GM18861 (cell line): Measurements from ENCODE around the gene EXOC4.

Source experiments
- ATAC-seq: cut with Tn5 transposase; IDR thresholded peaks from one replicate; pipeline ENCODE4 v1.9.1; 2021; ENCODE audit not compliant: unreplicated experiment

Gene EXOC4

DNA sequence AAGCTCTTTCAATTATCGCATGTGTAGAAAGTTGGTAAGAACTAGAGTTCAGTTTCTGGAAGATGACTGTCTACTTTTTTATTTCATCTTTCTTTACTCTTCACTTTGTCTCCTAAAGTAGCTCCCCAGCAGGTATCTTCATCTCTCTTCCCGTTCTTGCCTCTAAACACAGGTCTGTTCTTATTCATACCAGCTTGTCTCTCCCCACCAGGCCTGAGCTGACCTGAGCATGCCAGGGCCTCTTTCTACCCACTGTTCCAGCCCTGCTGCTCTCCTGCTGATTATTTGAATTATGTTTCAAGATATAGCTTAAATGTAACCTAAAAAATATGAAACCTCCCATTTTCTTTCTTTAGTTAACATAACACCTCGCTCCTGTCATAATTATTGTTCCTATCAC lies 488.2 kb downstream of the EXOC4 start:
- no peak for ATAC-seq

DNA sequence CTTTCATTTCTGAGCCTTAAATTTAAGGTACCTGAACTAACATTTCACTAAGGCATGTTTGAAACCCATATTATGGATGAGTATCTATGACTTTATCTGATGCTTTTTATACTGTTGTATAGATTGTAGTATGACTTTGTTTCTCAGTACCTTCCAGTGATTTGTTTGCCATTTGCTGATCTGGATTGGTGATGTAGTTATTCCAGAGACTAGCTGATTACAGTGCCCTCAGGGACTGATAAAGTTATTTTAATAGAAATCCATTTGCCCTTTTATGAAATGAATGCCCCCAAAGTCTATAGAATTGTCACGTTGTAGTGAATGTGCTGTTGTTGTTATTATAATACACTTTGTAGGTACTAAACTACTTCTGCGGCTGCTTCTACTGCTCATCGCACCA lies 488.8 kb downstream of the EXOC4 start:
- no peak for ATAC-seq

DNA sequence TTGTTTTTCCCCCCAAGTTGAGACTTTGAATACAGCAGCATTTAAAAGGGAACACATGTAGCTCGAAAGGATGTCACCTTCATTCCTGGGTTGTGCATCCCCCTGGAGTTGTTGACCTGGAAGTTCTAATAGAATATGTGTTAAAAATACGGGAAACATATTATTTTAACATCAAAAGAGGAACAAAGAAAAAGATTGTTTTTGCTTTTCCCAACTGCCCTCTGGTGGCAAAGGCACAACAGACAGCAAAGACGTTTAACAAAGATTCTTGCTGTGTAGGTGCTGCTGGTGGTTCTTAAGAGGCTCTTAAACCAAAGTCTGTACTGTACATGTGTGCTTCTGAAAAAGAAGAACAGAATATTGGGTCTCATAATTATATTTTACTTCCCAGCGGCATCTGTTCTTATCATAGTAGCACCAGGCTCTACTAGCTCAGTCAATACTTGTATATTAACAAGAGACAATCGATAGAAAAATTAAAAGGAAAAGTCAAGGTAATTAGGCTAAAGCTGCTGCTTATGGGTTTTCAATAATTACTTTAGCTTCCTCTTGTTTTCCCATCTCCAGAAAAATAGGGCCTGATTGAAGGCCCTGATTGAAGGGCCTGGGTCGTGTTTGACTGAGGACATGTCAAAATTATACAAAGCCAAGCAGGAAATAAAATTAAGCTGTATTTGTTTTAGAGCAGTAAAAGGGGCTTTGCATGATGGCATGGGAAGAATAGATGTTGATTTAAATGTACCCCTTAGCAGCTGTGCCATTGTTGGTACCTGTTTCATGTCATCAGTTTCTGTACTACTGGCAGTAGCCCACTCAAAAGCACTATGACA lies 490.0 kb downstream of the EXOC4 start:
- no peak for ATAC-seq

GRCh38 chr7:133744451-133744850 lies 491.6 kb downstream of the EXOC4 start:
- ATAC-seq, result no peak

- ATAC-seq, result no peak
Observed at GRCh38 chr7:133746305-133746704, 493.4 kb downstream of the EXOC4 start.

DNA sequence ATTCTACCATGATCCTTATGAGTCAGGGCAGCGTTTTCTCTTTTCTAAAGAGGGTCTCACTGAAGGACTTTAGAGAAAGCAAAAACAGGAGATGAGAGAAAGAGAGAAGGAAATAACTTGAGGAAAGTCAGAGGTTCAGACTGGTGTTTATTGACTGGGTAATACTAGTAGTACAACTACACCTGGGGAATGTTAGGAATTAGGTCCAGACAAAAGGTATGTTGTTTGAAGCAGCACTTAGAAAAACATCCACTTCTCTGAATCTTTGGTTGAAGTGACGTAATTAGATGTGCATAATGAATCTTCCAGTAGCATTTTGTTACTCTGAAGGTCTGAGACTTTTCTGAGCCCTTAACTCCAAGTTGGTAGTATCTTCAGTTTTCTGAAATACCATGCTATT lies 494.0 kb downstream of the EXOC4 start:
- no peak for ATAC-seq

DNA sequence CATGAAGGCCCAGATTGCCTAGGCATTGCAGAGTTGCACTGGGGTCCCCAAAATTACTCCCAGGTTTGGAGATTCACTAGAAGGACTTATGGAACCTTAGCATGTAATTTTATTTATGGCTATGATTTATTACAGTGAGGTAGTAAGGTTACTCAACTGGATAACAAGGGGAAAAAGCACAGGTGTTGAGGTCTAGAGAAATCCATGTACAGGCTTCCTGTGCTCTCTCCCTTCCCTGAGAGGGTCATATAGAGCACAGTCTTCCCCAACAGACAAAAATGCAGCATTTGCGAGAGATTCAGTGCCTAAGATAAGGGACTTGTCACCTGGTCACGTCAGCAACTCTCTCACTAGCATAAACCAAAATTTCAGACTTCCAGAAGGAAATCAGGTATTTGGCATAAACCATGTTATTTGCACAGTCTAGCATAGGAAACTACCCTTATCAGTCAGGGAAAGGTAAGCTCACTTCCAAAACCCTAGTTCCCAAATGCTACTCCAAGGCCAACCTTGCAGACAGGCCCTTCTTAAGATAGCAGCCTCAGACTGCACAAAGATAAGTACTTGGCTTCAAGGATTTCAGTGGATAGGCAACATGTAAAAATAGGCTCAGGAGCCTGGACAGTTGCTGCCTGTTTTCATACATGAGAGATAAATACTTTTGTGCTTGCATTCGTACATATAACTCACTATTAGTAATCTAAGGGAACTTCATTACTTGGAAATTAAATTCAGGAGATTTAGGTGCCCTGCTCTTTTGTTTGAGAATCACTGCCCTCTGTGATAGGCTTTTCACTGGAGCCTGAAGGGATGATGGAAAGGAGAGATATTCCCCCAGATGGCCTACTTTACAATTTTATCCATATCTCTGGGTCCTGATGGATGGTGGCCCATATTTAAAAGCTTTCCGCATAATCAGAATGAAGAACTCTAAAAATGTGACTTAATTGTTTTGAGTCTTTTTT lies 495.8 kb downstream of the EXOC4 start:
- no peak for ATAC-seq

GRCh38 chr7:133750287-133750686 lies 497.4 kb downstream of the EXOC4 start:
- ATAC-seq, result no peak

DNA sequence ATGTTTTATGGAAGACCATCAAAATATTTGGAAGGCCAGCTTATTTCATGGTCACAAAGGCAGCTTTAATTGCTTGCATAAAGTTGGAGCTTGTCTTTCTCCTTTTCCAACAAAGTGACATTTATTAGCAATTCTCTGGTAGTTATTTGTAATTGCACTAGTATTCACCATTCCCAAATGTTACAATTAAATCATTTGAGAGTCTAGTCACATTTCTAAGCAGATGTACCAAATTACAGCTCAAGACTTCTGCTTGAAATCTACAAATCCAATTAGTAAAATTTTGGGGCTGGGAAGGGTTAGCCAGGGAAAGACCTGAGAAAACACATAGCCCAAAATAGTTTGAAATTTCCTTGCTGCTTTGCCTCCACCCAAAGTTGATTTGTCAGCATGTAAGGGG lies 498.2 kb downstream of the EXOC4 start:
- ATAC-seq, result no peak

DNA sequence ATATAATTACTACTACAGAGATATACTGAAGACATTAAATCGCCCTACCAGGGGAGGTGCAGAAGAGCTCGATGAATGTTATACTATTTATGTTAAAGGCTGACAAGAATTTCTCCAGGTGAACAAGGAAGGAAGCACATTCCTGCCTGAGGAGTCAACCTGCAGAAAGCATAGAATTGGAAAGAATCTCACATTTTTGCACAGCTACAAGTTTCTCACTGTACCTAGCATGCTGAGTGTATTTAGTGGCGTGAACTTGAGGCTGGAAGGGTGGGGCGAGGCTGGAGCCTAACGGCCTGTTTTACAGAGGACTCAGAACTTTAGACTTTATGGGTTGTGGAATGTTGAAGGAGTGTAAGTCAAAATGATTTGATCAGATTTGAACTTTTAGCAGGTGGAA lies 500.6 kb downstream of the EXOC4 start:
- ATAC-seq, result no peak

DNA sequence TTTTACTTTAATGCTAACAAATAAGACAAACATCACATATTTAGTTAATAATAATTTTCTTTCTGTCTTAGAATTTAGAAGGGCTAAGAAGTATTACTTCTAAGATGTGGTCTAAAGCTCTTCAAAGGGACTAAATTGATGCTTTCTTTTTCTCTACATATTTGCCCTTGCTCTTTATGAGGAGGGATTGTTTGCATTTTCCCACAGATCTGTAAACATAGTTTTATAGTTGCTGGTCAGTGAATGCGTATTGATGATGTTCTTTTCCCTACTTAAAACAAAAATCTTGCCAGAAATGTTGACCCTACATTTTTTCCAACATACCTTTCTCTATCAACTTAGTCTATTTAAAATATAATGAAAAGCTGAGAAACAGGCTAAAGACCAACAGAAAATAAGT lies 501.8 kb downstream of the EXOC4 start:
- ATAC-seq, result no peak

DNA sequence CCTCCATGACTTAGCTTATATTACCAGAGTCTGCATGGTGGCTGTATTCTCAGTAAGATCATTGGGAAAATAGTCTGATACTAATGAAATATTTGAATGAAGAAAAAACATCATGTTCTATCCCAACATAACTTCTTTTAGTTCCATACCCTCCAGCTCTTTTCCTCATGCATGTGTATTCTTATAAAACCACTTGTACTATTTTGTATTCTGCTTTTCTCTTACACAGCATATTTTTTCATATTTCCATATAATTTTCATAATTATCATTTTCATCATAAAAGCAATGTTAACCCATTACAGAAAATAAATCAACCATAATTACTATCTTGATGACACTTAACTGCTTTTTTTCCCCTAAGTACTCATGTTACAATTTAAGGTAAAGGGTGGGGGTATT lies 503.0 kb downstream of the EXOC4 start:
- ATAC-seq, result no peak

DNA sequence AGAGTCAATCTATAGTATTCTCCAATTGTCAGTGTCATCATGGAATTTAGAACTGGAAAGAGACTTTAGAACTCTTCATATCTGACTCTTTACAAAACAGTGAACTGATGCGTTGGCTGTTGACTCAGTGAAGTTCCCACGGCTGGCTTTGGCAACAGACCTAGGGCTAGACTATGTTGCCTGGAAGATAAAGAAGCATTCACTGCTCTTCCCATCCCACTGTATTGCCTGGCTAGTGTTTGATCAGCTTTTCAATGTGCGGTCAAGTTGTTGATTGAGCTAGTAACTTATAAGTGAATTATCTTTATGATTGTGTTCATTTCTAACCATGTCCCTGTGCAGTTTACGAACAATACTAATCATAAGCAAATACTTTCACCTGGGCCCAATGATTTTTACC lies 508.6 kb downstream of the EXOC4 start:
- no peak for ATAC-seq

DNA sequence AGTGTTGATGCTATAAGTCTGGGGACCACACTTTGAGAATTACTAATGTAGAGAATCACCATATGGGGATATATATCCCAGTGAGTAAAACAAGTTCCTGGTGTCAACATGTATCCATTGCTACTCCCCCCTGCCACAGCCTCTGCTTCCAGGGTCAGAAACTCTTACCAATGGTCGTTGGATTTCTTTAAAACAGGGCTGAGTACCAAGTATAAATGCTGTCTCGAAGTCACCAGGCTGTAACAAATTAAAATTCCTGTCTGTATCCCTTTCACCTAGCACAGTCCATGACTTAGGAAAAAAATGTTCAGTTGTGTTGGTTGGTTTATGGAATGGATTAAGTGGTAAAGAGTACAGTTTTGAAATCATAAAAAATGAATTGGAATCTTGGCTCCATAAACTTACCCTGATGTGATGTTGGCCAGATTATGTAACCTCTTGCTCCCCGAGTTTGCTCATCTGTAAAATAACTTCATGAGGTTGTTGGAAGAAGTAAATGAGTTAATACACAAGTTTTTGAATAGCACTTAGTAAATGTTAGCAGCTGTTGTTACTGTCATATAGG lies 510.3 kb downstream of the EXOC4 start:
- no peak for ATAC-seq

- no peak for ATAC-seq
Observed at GRCh38 chr7:133769668-133770067, 516.8 kb downstream of the EXOC4 start.

DNA sequence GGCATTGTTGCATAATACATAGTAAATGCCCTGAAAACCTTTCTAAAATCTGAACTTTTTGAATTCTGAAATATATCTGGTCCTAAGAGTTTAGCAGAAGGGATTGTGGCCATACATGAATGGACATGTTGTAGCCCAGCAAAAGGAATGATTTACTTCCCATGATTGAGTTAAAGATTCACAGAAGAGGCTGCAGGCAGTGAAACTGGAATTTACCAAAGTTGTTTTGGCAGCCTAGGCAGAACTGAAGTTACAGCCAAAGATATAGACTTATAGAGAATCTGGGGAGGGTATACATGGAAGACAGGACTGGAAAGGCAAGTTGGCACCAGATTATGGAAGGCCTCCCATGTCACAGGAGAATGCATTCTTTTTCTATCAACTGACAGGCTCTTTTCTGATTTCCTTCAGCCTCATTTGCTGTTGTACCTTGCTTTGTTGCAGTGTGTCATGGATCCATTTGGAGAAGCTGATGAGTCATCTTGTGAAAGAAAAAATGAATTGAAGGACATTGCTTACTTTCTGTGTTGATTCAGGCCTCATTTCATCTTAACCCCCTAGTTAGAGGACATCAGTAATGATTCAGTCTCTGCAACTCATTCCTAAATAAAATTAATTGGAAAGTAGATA lies 518.1 kb downstream of the EXOC4 start:
- ATAC-seq, result no peak

GRCh38 chr7:133771788-133772419 lies 519.0 kb downstream of the EXOC4 start:
- no peak for ATAC-seq

- no peak for ATAC-seq
Observed at GRCh38 chr7:133773601-133774000, 520.7 kb downstream of the EXOC4 start.

GRCh38 chr7:133775201-133775600 lies 522.3 kb downstream of the EXOC4 start:
- ATAC-seq, result no peak

GRCh38 chr7:133776266-133776665 lies 523.4 kb downstream of the EXOC4 start:
- ATAC-seq, result no peak

DNA sequence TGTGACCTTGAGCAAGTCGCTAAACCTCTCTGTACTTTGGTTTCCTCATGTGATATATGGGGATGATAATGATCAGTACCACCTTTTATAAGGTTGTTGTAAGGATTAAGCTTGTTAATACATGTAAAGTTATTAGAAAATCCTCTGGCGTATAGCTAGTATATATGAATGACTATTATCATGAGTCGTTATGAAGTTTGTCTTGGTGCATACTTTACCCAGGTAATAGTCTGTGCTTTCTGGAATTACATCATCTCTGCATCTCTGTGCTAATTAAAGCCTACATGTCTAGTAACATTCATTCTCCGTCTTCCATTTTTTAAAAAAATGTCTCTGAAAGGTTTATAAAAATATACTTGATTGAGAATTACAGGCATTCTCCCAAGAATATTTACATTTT lies 524.8 kb downstream of the EXOC4 start:
- ATAC-seq, result no peak
